ENCODE data around the gene GNGT2. TPM values are rescaled to one million over a fixed set of nuclear protein-coding genes. Genes with fewer than 3 reads are reported as not detected.

Gene GNGT2
- total RNA-seq, 4 donors from 2014 or later = 4.2 TPM; not detected in 3

- TF ChIP-seq, protein P1, sequence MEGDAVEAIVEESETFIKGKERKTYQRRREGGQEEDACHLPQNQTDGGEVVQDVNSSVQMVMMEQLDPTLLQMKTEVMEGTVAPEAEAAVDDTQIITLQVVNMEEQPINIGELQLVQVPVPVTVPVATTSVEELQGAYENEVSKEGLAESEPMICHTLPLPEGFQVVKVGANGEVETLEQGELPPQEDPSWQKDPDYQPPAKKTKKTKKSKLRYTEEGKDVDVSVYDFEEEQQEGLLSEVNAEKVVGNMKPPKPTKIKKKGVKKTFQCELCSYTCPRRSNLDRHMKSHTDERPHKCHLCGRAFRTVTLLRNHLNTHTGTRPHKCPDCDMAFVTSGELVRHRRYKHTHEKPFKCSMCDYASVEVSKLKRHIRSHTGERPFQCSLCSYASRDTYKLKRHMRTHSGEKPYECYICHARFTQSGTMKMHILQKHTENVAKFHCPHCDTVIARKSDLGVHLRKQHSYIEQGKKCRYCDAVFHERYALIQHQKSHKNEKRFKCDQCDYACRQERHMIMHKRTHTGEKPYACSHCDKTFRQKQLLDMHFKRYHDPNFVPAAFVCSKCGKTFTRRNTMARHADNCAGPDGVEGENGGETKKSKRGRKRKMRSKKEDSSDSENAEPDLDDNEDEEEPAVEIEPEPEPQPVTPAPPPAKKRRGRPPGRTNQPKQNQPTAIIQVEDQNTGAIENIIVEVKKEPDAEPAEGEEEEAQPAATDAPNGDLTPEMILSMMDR (IDR thresholded peaks at IDR 0.05; ENCODE audit: low read depth) = no peak
These were observed 18.9 kb upstream of the GNGT2 start for GRCh38 chr17:49229076-49229804.

DNA sequence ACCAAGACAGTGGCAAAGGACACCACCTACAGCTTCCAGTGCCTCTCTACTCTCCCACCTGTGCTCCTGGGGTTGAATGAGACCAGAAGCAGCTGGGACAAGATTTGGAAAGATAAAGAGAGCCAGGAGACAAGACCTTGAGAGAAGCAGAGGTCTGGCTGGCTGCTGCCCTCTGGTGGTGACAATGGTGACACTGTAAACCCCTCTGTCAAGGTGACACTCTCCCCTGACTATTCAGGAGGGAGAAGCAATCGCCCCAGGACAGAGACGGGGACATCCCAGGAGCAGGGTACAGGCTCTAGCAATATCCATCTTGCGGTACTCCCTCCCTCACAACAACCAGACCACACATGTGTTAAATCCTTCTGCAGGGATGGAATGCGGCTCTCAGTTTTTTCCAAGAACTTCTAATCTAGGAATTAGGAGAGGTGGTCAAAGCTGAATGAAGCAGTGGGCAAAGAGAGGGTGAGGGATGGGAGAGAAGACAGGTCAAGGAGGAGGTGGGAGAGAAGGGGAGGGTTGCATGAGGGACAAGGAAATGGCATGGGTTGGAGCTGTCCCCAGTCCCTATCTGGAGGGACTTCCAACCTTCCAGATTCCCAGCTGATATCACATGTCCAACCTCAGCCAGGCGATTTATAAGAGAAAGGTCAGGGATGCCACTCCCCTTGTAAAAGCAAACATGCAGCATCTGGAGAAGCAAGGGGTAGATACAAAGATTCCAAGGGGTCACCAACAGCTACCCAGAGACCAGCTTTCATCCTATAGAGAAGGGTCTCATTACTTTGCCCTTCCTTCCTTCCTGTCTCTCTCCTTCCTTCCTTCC lies 17.3 kb upstream of the GNGT2 start:
- TF ChIP-seq, protein P1 (IDR thresholded peaks at IDR 0.05; ENCODE audit: low read depth) = no peak

GRCh38 chr17:49226771-49227435 lies 16.5 kb upstream of the GNGT2 start:
- TF ChIP-seq, protein P1 (IDR thresholded peaks at IDR 0.05; ENCODE audit: low read depth) = no peak

GRCh38 chr17:49225554-49226236 lies 15.3 kb upstream of the GNGT2 start:
- TF ChIP-seq, protein P1 (IDR thresholded peaks at IDR 0.05; ENCODE audit: low read depth) = no peak

- TF ChIP-seq, protein P1 (IDR thresholded peaks at IDR 0.05; ENCODE audit: low read depth) = no peak
These were observed 14.6 kb upstream of the GNGT2 start for GRCh38 chr17:49224997-49225337.

DNA sequence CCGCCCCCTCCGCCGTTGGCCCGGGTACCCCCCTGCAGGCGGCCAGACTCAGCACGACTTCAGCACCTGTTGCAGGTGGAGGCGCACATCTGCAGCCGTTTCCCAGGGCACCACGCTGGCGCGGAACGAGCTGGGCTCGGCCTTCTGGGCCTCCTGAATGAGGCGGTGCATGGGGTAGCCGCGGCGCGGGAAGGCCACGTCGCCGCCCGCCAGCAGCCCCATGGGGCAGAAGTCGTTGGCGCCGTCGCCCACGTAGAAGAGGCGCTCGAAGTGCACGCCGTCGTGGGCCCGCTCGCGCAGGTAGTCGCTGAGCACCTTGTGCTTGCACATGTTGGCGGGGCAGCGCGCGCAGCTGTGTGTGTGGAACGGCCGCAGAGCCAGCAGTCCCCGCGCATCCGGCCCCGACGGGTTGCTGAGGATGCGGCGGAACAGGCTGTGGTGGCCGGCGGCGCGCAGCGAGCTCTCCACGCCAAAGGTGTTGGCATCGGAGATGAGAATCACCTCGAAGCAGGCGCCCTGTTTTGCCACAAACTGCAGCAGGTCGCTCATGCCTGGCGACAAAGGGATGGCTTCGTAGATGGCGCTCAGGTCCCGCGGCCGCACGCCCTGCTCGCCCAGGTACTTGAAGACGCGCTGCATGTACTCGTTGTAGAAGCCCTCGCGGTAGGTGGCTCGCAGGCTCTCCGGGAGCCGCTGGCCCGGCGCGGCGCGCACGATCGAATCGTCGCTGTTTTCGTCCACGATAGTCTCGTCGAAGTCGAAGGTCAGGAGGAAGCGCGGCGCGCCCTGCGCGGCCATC lies 14.0 kb upstream of the GNGT2 start:
- TF ChIP-seq, protein P1 (IDR thresholded peaks at IDR 0.05; ENCODE audit: low read depth) = no peak
